ENCODE results near the gene RTN4RL1.

DNA sequence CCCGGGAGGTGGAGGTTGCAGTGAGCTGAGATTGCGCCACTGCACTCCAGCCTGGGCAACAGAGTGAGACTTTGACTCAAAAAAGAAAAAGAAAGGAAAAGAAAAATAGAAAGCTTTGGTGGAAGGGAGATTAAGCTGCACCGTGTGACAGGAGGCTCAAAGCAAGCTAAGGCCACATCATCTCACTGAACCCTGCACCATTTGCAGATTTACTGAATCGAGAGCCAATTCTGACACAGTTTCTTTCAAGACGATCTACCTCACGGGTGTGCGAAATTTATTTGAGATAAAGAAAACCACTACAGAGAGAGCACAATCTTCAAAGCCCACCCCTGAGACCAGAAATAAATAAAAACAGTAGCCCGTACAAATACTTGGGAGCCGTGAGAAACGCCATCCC, 49.6 kb downstream of the RTN4RL1 start:
- TF ChIP-seq, protein P1, sequence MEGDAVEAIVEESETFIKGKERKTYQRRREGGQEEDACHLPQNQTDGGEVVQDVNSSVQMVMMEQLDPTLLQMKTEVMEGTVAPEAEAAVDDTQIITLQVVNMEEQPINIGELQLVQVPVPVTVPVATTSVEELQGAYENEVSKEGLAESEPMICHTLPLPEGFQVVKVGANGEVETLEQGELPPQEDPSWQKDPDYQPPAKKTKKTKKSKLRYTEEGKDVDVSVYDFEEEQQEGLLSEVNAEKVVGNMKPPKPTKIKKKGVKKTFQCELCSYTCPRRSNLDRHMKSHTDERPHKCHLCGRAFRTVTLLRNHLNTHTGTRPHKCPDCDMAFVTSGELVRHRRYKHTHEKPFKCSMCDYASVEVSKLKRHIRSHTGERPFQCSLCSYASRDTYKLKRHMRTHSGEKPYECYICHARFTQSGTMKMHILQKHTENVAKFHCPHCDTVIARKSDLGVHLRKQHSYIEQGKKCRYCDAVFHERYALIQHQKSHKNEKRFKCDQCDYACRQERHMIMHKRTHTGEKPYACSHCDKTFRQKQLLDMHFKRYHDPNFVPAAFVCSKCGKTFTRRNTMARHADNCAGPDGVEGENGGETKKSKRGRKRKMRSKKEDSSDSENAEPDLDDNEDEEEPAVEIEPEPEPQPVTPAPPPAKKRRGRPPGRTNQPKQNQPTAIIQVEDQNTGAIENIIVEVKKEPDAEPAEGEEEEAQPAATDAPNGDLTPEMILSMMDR (conservative IDR thresholded peaks at IDR 0.05): no peak
- no peak for TF ChIP-seq ZFX (IDR thresholded peaks at IDR 0.05)

All from C4-2B (cell line).